Activated CD8-positive, alpha-beta memory T cell treated with anti-CD3 and anti-CD28 coated beads for 24 hours (primary cell): ENCODE results near the gene MACROH2A1.

ENCODE experiments used
- DNase-seq: peaks from one replicate; pipeline ENCODE4 v3.0.0-alpha.2; 2020

Gene MACROH2A1

GRCh38 chr5:135310328-135310989 lies 88.6 kb downstream of the MACROH2A1 start:
- no peak for DNase-seq

- DNase-seq = peak; percentile 37
Measured at GRCh38 chr5:135309391-135310327, 89.4 kb downstream of the MACROH2A1 start.

GRCh38 chr5:135308752-135309151 lies 90.3 kb downstream of the MACROH2A1 start:
- peak; percentile 26 for DNase-seq

- no peak for DNase-seq
Measured at GRCh38 chr5:135308245-135308644, 90.8 kb downstream of the MACROH2A1 start.

- DNase-seq = peak; percentile 38
Measured at GRCh38 chr5:135307143-135307903, 91.7 kb downstream of the MACROH2A1 start.

GRCh38 chr5:135306557-135306956 lies 92.5 kb downstream of the MACROH2A1 start:
- DNase-seq = no peak

- no peak for DNase-seq
Measured at GRCh38 chr5:135304352-135305221, 94.4 kb downstream of the MACROH2A1 start.

- no peak for DNase-seq
Measured at GRCh38 chr5:135303582-135304173, 95.4 kb downstream of the MACROH2A1 start.

GRCh38 chr5:135296900-135297816 lies 101.9 kb downstream of the MACROH2A1 start:
- no peak for DNase-seq

GRCh38 chr5:135295852-135296251 lies 103.2 kb downstream of the MACROH2A1 start:
- DNase-seq = no peak

- DNase-seq = no peak
Measured at GRCh38 chr5:135294793-135295192, 104.2 kb downstream of the MACROH2A1 start.

- DNase-seq = no peak
Measured at GRCh38 chr5:135289651-135290050, 109.4 kb downstream of the MACROH2A1 start.

GRCh38 chr5:135287551-135287950 lies 111.5 kb downstream of the MACROH2A1 start:
- no peak for DNase-seq
